GM19240 (cell line): ENCODE results near the gene CDHR5.

Experiments used
- DNase-seq: peaks from one replicate; pipeline ENCODE4 v3.0.0; 2011; ENCODE audit warnings: low spot score; ENCODE audit not compliant: insufficient read length

The CDHR5 gene

DNA sequence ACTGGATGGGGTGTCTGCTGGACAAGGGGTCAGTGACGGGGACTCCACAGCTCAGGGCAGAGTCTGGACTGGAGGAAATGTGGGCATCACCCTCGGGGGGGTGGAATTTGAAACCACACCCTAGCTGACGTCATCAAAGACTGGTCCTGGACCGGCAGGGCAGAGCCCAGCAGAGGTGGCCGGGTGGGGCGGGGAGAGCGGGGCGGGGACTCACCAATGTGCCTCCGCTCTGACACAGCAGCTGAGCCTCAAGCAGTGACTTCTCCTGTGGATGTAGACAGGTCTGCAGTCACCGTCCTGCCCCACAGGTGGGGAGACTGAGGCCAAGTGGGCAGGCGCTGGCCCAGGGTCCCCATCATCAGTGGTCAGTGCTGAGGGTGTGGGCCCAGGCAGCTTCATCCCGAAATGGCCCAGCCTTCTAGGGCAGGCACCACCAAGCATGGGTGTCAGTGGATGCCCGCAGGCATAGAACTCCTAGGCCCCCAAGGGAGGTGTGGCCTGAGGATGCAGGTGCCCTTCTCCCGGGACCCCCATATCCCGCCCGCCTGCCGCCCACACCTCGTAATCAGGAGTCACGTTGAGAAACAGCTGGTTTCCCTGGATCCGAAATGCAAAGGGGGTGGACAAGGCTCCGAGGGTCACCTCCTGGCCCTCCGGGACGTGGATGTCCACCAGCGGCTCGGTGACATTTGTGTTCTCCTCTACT, 603 bp downstream of the CDHR5 start:
- no peak for DNase-seq

- no peak for DNase-seq
Observed at GRCh38 chr11:623349-623869, 1.3 kb downstream of the CDHR5 start.

DNA sequence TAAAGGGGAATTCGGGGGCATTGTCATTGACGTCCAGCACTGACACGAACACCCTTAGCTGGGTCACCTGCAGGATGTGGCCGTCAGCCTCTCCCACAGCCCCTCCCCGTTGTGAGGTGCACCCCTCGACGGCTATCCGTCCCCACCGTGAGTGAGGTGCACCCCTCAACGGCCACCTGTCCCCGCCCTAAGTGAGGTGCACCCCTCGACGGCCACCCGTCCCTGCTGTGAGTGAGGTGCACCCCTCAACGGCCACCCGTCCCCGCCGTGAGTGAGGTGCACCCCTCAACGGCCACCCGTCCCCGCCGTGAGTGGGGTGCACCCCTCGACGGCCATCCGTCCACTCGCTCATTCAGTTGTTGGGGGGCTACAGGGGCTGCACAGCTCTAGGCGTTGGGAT, 2.9 kb downstream of the CDHR5 start:
- DNase-seq, result no peak

GRCh38 chr11:620935-621814, 3.6 kb downstream of the CDHR5 start:
- no peak for DNase-seq

DNA sequence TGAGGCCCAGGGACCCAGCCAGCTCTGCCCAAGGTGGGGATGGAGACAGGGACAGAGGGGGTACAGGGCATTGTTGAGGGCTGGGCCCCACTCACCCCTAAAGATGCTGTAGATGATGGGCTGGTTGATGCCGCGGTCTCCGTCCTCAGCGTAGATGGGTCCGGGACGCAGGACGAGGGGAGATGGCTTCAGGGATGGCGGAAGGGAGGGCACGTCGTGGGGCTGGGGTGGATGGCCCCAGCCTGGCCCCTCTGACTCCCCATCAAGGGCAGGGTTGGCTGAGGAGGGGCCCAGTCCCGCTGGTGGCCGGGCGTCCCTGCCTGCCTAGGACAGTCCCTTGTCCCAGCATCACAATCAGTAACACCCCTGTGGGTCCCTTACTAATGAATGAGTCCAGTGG, 4.6 kb downstream of the CDHR5 start:
- no peak for DNase-seq

DNA sequence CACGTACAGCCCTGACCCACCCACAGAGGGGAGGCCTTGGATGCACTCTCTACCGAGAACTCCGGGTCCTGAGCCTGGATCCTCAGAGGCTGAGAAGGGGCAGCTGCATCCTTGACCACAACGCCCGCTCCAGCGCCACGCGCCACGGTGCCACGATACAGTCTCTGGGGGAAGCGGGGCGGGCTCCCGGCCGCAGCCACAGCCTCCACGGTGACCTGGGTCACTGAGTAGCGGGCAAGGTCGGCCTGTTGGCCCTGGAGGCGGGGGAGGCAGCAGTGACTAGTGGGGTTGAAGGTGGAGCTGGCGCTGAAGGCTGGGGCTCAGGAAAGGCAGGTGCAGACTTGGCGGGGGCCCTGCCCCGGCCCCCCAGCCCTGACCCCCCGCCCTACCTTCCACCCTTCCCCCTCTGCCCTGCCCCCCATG, 5.1 kb downstream of the CDHR5 start:
- DNase-seq, result no peak

DNA sequence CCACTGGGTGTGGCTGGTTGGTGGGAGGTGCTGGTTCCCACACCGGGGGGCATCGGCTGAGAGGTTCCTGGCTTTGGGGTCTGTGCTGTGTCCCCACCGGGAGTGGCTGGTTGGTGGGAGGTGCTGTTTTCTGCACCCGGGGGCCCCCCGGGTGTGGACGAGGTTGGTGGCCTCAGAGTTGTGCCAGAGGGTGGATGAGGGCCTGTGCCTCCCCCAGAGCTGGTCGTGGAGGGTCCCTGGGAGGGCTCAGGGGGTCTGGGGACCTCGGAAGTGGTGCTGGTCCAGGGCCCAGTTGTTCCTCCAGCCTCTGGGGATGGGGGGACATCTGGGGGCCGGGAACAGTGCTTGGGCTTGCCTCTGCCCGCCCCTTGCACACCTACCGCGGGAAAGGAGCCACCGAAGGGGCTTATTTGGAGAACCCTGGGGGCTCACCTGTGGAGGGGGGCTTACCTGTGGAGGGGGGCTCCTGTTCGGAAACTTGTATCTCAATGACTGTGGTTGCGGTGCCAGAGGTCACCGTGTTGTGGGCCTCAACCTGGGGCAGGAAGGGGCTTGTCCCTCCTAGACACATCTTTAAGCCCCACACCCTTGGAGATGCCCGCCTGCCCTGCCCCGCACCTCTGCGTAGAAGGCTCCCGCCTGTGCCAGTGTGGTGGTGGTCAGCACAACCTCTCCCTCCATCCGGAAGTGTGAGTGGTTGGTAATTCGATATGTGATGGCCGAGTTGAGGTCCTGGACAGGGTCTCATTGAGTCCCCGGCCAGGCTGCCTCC, 5.7 kb downstream of the CDHR5 start:
- DNase-seq, result no peak

DNA sequence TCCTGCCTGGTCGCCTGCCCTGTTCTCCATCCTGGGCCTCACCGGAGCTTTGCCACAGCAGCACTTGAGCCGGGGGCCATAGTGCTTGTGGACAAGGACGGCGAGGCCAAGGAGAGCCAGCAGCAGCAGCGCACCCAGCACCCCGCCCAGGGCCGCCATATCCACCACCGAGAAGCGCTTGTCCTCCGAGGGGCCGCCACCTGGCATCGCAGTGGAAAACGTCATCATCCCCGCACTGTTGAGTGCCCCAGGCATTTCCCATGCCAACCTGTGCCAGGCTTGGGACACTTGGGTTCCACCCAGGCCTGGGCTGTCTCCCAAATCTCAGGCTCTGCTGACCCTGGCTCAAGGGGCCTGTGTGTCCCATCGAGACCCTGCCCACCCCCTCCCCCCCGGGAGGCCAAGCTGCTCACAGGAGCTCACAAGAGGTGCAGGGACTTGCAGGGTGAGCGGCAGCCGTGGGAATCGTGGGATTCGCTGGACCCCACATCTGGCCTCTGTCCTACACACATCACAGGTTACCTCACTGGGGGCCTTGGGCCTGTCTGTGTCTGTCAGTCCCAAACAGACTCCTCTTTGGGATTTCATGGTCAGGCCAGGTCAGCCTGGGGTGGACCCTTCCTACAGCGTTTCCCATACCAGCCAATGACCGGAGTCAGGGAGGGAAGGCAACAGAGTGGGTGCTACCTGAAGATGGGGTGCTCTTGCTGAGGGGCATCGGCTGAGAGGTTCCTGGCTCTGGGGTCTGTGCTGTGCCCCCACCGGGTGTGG, 6.7 kb downstream of the CDHR5 start:
- DNase-seq, result no peak

DNA sequence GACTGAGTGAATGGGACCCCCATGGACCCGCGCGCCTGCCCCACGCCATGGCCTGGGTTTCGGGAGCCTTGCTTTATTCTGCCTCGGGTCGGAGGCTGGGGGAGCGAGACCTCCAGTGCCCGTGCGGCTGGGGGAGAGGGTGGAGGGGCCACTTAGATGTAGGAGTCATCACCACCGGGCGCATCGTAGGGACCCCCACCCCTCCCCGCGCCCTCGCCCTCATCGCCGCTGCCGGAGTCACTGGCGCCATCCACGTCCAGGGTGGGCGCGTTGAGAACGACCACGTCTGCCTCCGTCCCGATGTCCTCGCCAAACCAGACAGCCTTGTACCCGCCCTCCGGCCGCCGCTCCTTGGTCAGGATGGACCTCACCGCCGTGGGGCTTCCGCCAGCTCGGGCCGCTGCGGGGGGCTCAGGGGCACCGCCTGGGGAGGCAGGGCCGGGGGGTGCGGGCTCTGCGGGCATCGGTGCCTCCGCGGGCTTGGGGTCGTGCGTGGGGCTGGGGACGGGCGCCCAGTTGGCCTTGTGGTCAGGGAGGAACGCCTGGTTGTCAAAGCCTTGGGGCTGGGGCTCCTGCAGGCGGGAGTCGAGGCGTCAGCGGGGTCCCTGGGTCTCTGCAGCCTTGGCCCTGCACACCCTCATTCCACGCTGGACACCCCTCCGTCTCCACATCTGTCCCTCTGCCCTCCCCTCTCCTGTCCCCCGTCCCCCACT, 7.4 kb downstream of the CDHR5 start:
- no peak for DNase-seq

DNA sequence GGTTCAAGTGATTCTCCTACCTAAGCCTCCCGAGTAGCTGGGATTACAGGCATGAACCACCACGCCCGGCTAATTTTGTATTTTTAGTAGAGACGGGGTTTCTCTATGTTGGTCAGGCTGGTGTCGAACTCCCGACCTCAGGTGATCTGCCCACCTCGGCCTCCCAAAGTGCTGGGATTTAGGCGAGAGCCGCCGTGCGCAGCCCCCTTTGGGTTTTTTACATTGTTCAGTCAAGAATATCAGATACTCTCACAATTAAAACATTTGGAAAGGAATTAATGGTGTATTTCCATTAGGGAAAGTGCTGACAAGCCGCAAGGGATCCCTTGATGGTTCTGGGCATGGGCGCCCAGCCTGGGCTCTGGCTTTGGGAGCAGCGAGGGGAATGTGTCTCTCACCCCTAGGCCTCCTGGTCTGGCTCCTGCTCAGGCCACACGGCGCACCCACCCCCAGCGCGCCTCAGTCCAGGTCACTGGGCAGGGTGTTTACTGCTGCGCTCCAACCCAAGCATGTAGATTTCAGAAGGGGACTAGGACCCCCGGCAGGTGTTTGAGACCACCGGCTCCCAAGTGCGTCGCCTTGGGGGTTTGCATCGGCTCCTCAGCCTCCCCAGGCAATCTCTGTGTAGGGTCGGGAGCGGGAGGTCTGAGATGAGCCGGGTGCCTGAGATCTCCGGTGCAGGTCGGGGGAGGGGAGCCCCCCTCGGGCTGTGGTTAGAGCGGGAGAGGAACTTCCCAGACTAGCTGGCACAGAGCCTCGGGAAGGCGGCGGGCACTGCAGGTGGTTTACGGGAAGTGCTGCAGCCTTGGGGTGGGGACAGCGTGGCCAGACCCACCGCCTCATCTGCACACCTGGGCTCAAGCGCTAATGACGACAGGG, 8.2 kb downstream of the CDHR5 start:
- no peak for DNase-seq

GRCh38 chr11:615504-616319, 9.0 kb downstream of the CDHR5 start, which contains the start of gene IRF7:
Gene IRF7 (minus strand): TSS chr11:615950. CDS start chr11:615364, 586 bp downstream.
- peak; percentile 98 for DNase-seq

DNA sequence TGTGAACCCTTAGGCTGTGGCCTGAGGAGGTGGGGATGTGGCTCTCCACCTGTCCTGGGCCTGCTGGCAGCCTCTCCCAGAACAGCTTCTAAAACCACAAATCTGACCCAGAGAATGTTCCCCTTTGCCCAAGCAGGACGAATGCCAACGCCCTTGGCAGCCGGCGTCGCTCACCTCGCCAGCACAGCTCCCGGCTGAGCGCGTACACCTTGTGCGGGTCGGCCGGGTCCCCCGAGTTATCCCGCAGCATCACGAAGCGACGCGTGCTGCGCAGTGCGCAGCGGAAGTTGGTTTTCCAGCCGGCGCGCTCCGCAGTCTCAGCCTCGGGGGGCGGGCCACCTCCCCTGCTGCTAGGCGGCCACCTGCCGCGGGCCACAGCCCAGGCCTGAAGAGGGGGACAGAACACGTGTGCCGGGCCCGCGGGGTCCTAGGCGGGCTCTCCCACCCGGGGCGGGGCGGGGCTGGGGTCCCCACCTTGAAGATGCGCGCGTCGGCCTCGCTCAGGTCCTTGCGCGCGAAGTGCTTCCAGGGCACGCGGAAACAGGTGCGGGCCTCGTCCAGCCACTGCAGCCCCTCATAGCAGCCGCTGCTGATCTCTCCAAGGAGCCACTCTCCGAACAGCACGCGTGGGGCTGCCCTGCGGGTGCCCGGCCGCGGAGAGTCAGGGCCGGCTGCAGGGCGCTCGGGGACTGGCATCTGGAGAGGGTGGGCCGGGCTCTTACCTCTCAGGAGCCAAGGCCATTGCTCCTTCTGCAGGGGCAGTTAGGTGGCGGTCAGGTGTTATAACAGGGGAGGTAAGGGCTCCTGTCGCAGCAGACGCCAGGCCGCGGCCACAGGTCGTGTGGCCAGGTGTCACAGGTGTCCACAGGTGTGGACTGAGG, 9.9 kb downstream of the CDHR5 start:
- no peak for DNase-seq

DNA sequence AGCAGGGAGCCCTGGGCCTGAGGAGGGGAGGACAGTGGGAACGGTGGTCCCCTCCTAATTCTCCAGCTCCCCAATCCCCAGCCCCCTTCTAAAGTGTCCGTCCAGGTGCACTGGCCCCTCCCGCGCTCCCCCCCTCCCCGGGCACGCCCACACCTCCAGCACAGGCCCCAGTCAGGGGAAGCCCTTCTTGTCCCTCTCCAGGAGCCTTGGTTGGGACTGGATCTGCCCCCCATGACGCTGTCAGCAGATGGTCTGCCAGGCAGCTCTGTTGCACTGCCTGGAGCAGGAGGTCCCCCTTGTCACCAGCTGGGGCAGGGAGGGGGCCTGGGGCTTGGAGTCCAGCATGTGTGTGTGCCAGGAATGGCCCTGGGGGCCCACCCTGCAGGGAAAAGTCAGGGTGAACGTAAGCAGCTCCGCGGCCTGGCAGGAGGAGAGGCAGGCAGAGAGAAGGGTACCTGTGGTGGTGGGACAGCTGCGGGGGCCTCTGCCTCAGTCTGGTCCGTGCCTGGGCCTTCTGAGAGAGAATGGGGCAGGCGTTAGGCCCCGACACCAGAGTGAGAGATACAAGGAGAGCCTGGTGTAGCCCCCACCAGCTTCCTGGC, 10.6 kb downstream of the CDHR5 start:
- DNase-seq, result no peak

DNA sequence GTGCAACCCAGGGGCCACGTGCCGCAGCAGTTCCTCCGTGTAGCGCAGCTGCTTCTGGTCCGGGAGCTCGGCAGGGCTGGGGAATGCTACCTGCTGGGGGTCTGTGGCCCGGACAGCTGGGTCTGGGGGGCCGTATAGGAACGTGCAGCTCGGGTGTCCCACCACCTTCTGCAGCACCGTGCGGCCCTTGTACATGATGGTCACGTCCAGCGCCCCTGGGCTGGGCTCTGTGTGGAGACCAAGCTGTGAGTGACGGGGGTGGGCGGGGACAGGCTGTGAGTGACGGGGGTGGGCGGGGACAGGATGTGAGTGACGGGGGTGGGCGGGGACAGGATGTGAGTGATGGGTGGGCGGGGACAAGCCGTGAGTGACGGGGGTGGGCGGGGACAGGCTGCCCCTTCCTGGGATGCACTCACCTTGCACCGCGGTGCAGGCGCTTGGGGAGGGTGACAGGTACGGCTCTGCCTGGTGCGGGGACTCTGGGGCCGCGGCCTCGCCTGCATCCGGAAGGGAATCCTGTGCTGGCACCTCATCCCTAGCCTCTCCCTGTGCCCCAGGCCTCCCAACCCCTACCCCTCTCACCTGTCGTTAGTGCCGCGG, 11.3 kb downstream of the CDHR5 start:
- no peak for DNase-seq

DNA sequence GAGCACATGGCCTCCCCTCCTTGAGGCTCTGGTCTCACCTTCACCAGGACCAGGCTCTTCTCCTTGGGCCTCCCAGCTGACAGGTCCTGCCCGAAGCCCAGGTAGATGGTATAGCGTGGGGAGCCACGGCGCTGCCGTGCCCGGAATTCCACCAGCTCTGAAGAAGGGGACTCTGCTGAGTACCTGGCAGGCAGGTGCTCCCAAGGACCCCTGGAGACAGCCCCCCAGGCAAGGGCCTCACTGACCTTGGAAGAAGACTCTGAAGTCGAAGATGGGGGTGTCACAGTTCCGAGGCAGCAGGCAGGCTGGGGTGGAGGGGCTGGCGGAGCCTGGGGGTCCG, 11.8 kb downstream of the CDHR5 start:
- DNase-seq, result no peak

DNA sequence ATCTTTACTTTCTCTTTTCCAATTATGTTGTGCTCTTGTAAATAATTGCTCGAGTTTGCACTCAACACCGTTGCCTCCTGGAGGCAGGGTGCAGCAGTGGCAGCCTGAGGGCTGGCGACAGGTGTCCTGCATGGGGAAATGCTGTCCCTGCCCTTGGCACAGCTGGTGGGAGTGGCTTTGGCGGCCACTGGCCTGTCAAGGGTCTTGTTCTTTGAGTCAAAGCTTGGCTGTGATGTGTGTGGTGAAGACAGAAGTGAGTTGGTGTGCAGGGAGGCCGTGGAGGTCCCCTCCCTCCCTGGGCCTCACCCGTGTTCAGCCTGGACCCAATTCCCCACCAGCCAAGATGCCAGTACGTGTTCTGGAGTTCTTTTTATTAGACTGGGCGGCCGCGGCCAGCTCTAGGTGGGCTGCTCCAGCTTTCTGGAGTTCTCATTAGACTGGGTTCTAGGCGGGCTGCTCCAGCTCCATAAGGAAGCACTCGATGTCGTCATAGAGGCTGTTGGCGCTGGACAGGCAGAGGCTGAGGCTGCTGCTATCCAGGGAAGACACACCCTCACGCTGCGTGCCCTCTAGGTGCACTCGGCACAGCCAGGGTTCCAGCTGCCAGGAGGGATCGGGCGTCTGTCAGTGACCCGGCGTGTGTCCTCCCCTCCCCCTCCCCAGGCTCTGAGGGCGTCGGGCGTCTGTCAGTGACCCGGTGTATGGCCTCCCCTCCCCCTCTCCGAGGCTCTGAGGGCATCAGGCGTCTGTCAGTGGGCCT, 12.4 kb downstream of the CDHR5 start:
- no peak for DNase-seq
